K562 (cell line): ENCODE measurements around the gene TBXAS1. TPM values are rescaled to one million over a fixed set of nuclear protein-coding genes. Genes with fewer than 3 reads are reported as not detected.
A peak's percentile ranks its signal among the peaks of the same experiment; 100 is the strongest.

Source experiments
- BHLHE40 ChIP-seq: IDR thresholded peaks from 2 replicates; pipeline ENCODE4 v1.6.1; 2011; ENCODE audit warnings: low read length, improper control_type of control experiment
- CHAMP1 ChIP-seq: fragments of 450-650 bp; IDR thresholded peaks from 2 replicates; pipeline ENCODE4 v1.6.1; 2016; ENCODE audit warnings: mild to moderate bottlenecking
- ESRRB ChIP-seq: fragments of 250-450 bp; sonication (Bioruptor Pico); IDR thresholded peaks from 2 replicates; pipeline ENCODE4 v1.5.0; 2020; ENCODE audit warnings: mild to moderate bottlenecking, moderate library complexity, borderline replicate concordance
- HES1 ChIP-seq: fragments of 450-650 bp; IDR thresholded peaks from 2 replicates; pipeline ENCODE4 v1.6.1; 2016; ENCODE audit warnings: low read depth, mild to moderate bottlenecking, moderate library complexity
- PHF21A ChIP-seq: fragments of 450-650 bp; IDR thresholded peaks from 2 replicates; pipeline ENCODE4 v1.6.1; 2017; ENCODE audit warnings: low read depth, borderline replicate concordance
- USF2 ChIP-seq: sonication (generic); formaldehyde crosslinking; IDR thresholded peaks from 2 replicates; pipeline ENCODE4 v1.5.0; 2020; ENCODE audit warnings: missing genetic modification reagents
- ZBTB12 ChIP-seq: fragments of 250-450 bp; sonication (Bioruptor Pico); IDR thresholded peaks from 2 replicates; pipeline ENCODE4 v1.4.0; 2020
- ZBTB5 ChIP-seq: fragments of 450-650 bp; IDR thresholded peaks from 2 replicates; pipeline ENCODE4 v1.6.1; 2017; ENCODE audit warnings: antibody characterized with exemption
- ZFP36 ChIP-seq: fragments of 150-350 bp; IDR thresholded peaks from 2 replicates; pipeline ENCODE4 v1.6.1; 2018; ENCODE audit warnings: low read length, low read depth; ENCODE audit not compliant: partially characterized antibody
- ZNF217 ChIP-seq: sonication (generic); formaldehyde crosslinking; IDR thresholded peaks from 2 replicates; pipeline ENCODE4 v1.8.0; 2022; ENCODE audit warnings: mild to moderate bottlenecking, missing genetic modification reagents
- polyA plus RNA-seq, 8 experiments: library from polyadenylated mRNA; depleted of rRNA in 4 of 8; stranded (reverse) in 5 of 8; unstranded in 3 of 8; fragments of >200 nt; fragmentation: Nextera tagmentation in 2 of 8; fragmentation: Illumina TruSeq in 1 of 8; extraction: Ambion mirVana in 2 of 8; extraction: Trizol in 1 of 8; gene quantifications; 2 replicates each; pipeline versions ENCODE4 v1.2.1 to v1.2.3, GENCODE V29; 2011 to 2014; ENCODE audit warnings: inconsistent platforms in 1 of 8, missing spikeins in 1 of 8
- total RNA-seq, 7 experiments: library from RNA; depleted of rRNA in 6 of 7; stranded (reverse); fragments of >200 nt in 6 of 7; fragmentation: Illumina TruSeq in 2 of 7; extraction: Trizol in 2 of 7; gene quantifications; 2 replicates each; pipeline versions ENCODE4 v1.2.1 to v1.2.3, GENCODE V29; 2011 to 2021; ENCODE audit warnings: low replicate concordance in 1 of 7

The TBXAS1 gene
- total and polyA plus RNA-seq, 9 of the 15 experiments (the other 6 are each of a cell fraction or from before 2014, with no cell fraction given): 1.1 to 8.3 (median 1.9) TPM

- TF ChIP-seq USF2 (CRISPR knock-in tag) (no peak), ZBTB5 (no peak), CHAMP1 (peak; percentile 87), ZBTB12 (no peak), ESRRB (CRISPR knock-in tag) (no peak), HES1 (0 out of 2 replicates have a peak, but pooled peaks have one; percentile 28), PHF21A (no peak), ZNF217 (CRISPR knock-in tag) (no peak; the same call in 1 of the 2 replicates), BHLHE40 (peak; percentile 60), ZFP36 (no peak)
- TF ChIP-seq, all 486 proteins: peak for 155
Observed at GRCh38 chr7:139976838-139977656, 148.0 kb downstream of the TBXAS1 start (continued).
